ENCODE data around the gene FHAD1. TPM values are rescaled to one million over a fixed set of nuclear protein-coding genes. Genes with fewer than 3 reads are reported as not detected.

FHAD1 gene
- total RNA-seq, 1 donor from 2014 or later = not detected

GRCh38 chr1:15312626-15313411 lies 65.8 kb downstream of the FHAD1 start:
- Histone ChIP-seq H3K27me3 (ENCODE audit: control insufficient read depth, insufficient read depth, low read length) (peaks cover under 1% of the 10 kb centered on the region), H3K4me3 (ENCODE audit: low read depth, low read length) (no peak overlapping the region), H3K36me3 (ENCODE audit: control insufficient read depth, insufficient read depth, low read length) (no peaks in the 10 kb centered on the region)
- DNase-seq (ENCODE audit: low read depth) = no peak
- TF ChIP-seq CTCF (IDR thresholded peaks at IDR 0.05; ENCODE audit: insufficient read depth, low read length, severe bottlenecking) = no peak
- FAIRE-seq = no peak

GRCh38 chr1:15314328-15315281 lies 67.6 kb downstream of the FHAD1 start:
- peaks cover 2% of the 10 kb centered on the region for H3K27me3 ChIP-seq (ENCODE audit: control insufficient read depth, insufficient read depth, low read length)
- DNase-seq (ENCODE audit: low read depth) = no peak
- no peak for FAIRE-seq
- H3K36me3 ChIP-seq (ENCODE audit: control insufficient read depth, insufficient read depth, low read length) = no peaks in the 10 kb centered on the region
- no peak for TF ChIP-seq CTCF (IDR thresholded peaks at IDR 0.05; ENCODE audit: insufficient read depth, low read length, severe bottlenecking)
- no peak overlapping the region for H3K4me3 ChIP-seq (ENCODE audit: low read depth, low read length)

GRCh38 chr1:15315815-15316214 lies 68.8 kb downstream of the FHAD1 start:
- DNase-seq (ENCODE audit: low read depth) = no peak
- Histone ChIP-seq H3K27me3 (ENCODE audit: control insufficient read depth, insufficient read depth, low read length) (peaks cover 2% of the 10 kb centered on the region), H3K4me3 (ENCODE audit: low read depth, low read length) (no peak overlapping the region), H3K36me3 (ENCODE audit: control insufficient read depth, insufficient read depth, low read length) (no peaks in the 10 kb centered on the region)
- FAIRE-seq = no peak
- TF ChIP-seq CTCF (IDR thresholded peaks at IDR 0.05; ENCODE audit: insufficient read depth, low read length, severe bottlenecking) = no peak

- Histone ChIP-seq H3K4me3 (ENCODE audit: low read depth, low read length) (no peak overlapping the region), H3K36me3 (ENCODE audit: control insufficient read depth, insufficient read depth, low read length) (no peaks in the 10 kb centered on the region), H3K27me3 (ENCODE audit: control insufficient read depth, insufficient read depth, low read length) (peaks cover 2% of the 10 kb centered on the region)
- FAIRE-seq = no peak
- DNase-seq (ENCODE audit: low read depth) = no peak
- TF ChIP-seq CTCF (IDR thresholded peaks at IDR 0.05; ENCODE audit: insufficient read depth, low read length, severe bottlenecking) = no peak
Observed at GRCh38 chr1:15316510-15316909, 69.5 kb downstream of the FHAD1 start.

- FAIRE-seq (no peak), DNase-seq (ENCODE audit: low read depth) (no peak)
- H3K4me3 ChIP-seq (ENCODE audit: low read depth, low read length) = no peak overlapping the region
- no peak for TF ChIP-seq CTCF (IDR thresholded peaks at IDR 0.05; ENCODE audit: insufficient read depth, low read length, severe bottlenecking)
- no peaks in the 10 kb centered on the region for H3K36me3 ChIP-seq (ENCODE audit: control insufficient read depth, insufficient read depth, low read length)
- H3K27me3 ChIP-seq (ENCODE audit: control insufficient read depth, insufficient read depth, low read length) = peaks cover 2% of the 10 kb centered on the region
Observed at GRCh38 chr1:15320267-15320666, 73.2 kb downstream of the FHAD1 start.

Data from bronchial epithelial cell (primary cell).